Hematopoietic multipotent progenitor cell treated with erythropoietin and hydrocortisone succinate and interleukin-3 and kit ligand, for 6 days (in vitro differentiated cells): ENCODE measurements around the gene SLC2A14.
"Not testable (repeated sequence)": the region's sequence is repeated elsewhere in the genome, so short reads cannot be mapped to it uniquely, and the experiment has no call there.

Source experiments
- DNase-seq: peaks from one replicate; pipeline ENCODE4 v3.0.0-alpha.2; 2015

SLC2A14 gene

DNA sequence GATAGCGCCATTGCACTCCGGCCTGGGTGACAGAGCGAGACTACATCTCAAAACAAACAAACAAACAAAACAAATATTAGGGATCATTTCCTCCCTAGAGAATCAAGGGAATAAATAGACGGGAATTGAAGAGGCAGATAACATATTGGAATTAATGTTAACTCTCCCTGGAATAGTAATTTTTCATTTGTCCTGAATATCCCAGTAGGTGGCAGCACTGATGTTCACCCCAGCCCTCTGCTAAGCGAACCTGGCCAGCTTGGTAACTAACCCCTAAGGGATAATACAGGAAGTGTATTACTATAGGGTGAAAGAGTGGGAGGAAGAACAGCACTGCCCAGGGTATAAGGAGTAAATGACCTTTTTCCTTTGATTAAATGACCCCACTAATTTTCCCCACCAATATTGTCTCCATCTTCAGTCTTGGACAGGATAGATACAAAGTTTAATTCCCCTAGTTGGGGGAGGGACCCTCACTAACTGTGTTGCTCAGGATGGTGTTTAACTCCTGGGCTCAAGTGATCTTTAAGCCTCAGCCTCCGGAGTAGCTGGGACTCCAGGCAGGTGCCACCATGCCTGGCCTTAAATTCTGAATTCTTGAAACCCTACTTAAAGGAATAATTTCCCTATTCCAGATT, 40.5 kb downstream of the SLC2A14 start:
- DNase-seq: peak; percentile 84

DNA sequence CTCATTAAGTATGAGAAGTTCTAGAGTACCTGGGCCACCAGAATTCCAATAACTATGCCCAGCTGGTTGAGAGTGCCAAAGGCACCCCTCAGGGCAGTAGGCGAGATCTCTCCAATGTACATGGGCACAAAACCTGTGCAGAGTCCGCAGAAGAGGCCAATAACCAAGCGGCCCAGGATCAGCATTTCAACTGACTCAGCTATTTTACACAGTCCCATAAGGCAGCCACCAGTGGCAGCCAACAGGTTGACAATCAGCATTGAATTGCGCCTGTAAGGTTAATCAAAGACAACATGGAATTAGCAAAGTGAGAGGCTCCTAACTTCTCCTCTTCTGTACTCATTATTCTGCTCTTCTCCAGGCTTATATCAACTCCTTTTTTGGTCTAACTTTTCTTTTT, 43.0 kb downstream of the SLC2A14 start:
- DNase-seq: not testable (repeated sequence)

DNA sequence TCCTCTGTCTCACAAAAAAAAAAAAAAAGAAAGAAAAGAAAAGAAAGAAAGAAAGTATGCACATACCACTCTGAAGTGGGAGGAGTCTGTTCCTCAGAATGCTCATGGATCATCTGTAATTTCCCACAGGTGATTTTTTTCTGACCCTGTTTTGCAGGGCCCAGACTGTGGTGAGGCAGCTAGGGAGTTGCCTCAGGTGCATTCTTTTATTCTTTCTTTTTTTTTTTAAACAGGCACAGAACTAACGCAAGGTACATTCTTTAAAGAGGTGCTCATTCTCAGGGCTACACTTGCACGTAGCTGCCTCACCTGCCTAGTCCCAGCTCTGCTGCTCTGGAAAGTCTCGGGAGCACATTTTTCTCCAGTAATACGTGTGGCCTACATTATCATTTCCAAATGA, 47.0 kb downstream of the SLC2A14 start:
- not testable (repeated sequence) for DNase-seq

DNA sequence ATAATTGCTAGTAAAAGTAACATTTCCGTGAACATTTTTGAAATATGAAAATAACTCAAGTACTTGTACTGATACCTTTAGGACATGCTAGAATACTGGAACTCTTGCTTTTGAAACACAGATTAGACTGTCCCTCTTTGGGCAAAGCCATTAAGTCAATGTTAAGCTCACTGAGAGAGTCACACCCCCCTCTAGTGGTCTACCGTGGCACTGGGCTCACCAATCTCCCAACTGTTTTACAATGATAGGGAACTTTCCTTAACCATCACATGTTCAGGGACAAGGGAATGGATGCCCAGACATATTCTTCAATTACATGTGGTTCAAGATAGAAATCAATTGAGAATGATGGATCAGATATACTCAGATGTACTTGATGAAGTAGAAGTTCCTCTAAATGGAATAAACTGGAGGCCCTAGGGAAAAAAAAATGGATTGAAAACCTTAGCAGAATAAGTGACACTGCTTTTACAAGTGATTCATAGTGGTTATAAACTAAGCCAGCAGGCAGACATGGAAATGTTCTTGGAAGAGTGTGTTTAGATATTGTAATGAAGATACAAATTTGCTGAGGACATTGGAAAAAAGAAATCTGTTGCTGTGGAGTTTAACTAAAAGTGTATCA, 65.7 kb downstream of the SLC2A14 start:
- peak; percentile 91 for DNase-seq

DNA sequence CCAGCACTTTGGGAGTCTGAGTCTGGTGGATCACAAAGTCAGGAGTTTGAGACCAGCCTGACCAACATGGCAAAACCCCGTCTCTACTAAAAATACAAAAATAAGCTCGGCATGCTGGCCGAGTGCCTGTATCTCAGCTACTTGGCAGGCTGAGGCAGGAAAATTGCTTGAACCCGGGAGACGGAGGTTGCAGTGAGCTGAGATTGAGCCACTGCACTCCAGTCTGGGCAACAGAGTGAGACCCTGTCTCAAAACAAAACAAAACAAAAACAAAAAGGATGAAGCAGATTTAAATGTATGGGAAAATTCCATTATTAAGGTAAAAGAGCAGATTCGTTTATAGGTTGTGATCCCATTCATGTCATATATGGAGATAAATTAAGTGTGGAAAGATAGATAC, 66.4 kb downstream of the SLC2A14 start:
- not testable (repeated sequence) for DNase-seq

DNA sequence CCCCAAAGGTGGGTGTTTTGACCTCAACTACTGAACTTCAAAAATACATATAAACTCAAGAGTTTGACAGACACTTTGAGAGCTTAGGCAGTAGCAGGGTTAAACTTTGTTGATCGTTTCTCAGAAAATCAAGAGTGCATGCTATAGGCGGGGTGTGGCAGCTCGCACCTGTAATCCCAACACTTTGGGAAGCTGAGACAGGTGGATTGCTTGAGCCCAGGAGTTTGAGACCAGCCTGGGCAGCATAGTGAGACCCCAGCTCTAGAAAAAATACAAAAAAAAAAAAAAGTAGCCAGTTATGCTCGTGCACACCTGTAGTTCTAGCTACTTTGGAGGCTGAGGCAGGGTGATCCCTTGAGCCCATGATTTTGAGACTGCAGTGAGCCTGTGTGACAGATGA, 71.3 kb downstream of the SLC2A14 start:
- no peak for DNase-seq

DNA sequence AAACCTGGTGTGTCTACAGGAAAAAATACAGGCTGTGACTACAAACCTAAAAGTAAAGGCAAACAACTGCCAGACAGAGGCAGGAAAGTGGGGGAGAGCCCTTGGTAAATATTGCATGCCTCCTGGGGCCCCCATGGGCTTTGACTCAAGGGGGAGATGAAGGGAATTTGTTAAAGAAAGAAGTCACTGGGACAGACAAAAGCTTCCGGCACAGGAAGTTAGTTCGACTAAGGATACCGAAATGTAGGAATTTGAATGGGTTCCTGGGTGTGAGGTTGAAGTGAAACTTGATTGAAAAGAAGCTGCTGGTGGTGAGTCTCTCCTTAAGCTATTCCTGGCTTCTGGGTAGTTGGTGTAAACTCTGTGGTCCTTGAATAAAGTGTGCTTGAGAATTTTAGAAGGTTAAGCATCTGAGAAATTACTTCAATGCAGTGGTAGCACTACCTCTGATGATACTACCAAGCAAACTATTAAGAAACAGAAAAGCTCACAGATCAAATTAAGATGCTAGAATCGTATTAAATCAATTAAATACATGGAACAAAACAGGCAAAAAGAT, 73.9 kb downstream of the SLC2A14 start:
- not testable (repeated sequence) for DNase-seq

DNA sequence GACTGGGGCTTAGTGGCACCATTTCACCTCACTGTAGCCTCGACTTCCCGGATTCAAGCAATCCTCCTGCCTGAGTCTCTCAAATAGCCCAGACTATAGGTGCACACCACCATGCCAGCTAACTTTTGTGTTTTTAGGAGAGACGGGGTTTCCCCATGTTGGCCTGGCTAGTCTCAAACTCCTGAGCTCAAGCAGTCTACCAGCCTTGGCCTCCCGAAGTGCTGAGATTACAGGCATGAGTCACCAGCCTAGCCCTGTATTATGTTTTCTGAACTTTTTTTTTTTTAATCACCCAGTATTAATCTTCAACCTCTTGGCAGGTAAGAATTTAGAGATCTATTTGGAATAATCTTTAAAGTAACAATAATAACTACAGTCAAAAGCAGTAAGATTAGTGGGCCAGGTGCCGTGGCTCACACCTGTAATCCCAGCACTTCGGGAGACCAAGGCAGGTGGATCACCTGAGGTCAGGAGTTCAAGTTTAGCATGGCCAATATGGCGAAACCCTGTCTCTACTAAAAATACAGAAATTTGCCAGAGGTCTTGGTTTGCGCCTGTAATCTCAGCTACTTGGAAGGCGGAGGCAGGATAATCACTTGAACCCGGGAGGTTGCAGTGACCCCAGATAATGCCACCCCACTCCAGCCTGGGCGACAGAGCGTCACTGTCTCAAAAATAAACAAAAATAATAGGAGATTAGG, 74.9 kb downstream of the SLC2A14 start:
- DNase-seq: no peak

DNA sequence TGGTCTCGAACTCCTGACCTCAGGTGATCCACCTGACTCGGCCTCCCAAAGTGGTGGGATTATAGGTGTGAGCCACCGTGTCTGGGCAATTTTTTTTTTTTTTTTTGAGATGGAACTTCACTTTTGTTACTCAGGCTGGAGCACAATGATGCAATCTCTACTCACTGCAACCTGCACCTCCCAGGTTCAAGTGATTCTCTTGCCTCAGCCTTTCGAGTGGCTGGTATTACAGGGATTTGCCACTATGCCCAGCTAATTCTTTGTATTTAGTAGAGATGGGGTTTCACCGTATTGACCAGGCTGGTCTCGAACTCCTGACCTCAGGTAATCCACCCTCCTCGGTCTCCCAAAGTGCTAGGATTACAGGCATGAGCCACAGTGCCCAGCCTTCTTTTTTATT, 75.4 kb downstream of the SLC2A14 start:
- not testable (repeated sequence) for DNase-seq

DNA sequence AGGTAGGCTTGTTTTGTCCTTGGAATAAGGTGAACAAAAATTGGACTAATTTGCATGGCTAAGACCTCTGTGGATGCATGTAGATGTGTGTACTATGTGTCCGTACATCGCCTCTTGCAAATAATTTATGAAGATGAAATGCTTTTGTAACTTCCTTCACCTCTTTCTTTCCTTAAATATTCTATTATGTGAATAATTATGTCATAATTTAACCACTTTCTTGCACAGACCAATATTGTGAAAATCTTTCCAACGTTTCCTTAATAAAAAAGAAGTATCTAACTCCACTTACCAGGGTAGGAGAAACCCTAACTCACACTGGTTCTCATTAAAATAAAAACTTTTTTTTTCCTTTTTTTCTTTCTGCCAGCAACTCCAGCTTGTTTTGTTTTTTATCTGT, 79.5 kb downstream of the SLC2A14 start:
- no peak for DNase-seq

DNA sequence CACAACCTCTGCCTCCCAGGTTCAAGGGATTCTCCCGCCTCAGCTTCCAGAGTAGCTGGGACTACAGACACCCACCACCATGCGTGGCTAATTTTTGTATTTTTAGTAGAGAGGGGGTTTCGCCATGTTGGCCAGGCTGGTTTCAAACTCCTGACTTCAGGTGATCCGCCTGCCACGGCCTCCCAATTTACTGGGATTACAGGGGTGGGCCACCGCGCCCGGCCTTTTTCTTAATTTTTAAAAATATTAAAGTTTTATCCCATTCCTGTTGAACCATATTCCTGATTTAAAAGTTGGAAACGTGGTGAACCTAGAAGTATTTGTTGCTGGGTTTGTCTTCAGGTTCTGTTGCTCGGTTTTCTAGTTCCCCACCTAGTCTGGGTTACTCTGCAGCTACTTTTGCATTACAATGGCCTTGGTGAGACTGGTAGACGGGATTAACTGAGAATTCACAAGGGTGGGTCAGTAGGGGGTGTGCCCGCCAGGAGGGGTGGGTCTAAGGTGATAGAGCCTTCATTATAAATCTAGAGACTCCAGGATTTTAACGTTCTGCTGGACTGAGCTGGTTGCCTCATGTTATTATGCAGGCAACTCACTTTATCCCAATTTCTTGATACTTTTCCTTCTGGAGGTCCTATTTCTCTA, 83.7 kb downstream of the SLC2A14 start, which contains the start of gene NANOG:
Gene NANOG, plus strand, starts transcription at position 519 of the 645 bp plus-strand sequence. CDS start 213 bp downstream, outside the sequence.
- not testable (repeated sequence) for DNase-seq

DNA sequence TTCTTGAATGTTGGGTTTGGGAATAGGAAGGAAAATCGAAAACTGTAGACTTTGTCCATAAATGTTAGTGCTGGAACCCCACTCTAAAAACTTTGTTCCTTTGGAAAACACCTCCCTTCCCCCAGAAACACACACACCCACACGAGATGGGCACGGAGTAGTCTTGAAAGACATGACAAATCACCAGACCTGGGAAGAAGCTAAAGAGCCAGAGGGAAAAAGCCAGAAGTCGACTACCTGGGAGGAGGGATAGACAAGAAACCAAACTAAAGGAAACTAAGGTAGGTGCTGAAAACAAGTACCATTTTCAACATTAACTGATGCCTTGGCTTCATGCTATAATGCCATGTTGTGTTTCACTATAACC, 84.4 kb downstream of the SLC2A14 start:
- no peak for DNase-seq

DNA sequence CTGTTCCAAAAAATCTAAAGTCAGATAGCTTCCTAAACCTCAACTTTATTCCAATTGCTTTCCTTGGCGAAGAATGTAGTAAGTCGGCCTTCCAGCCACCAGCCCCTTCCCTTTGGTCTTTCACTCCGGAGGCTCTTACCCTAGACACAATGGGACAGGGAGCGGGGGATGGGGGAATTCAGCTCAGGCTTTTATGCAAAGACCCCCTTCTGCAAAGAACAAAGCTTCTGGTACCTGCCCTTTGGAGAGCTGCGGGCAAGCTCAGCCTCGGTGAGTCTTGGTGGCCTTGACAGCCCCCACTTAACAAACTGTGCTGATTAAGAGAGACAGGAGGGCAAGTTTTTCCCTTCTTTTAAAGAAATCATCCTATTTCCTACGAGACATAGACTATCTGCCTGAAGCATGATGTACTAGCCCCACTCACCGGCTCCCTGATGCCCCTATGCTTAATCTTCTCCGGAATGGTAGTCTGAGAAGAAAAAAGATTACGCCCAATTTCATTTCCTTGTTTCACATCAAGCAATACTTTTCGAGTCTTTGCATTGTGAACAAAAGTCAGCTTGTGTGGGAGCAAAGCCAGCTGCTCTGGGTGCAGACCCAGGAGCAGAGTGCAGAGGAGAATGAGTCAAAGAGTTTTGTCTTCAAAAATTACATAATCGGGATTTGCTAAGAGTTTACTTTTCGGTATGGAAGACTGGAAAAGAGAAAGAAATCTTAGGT, 85.0 kb downstream of the SLC2A14 start:
- no peak for DNase-seq

DNA sequence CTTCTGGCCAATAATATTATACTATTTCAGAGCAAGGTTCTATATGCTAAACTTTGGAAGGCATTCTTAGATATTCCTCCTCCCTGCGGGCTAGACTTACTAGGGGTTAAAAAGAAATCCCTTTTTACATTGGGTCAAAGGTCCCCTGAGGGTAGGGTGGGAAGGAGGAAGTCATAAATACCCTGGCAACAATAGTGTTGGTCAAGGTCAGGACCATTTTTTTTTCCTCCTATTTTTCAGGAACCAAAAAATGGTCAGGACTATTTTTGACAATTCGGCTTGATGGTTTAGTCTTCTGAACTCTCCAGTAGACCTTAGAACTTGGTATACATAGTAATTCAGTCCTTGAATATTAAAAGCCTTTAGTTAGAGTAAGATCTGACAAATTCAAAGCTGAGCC, 88.0 kb downstream of the SLC2A14 start:
- no peak for DNase-seq

DNA sequence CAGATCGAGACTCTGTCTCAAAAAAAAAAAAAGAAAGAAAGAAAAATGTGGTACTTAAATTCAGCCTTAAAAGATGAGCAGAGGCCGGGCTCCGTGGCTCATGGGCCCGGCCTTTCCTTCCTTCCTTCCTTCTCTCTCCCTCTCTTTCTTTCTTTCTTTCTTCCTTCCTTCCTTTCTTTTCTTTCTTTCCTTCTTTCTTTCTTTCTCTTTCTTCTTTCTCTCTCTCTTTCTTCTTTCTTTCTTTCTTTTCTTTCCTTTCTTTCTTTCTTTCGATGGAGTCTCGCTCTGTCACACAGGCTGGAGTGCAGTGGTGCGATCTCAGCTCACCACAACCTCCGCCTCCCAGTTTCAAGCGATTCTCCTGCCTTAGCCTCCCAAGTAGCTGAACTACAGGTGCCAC, 89.3 kb downstream of the SLC2A14 start:
- DNase-seq: not testable (repeated sequence)

DNA sequence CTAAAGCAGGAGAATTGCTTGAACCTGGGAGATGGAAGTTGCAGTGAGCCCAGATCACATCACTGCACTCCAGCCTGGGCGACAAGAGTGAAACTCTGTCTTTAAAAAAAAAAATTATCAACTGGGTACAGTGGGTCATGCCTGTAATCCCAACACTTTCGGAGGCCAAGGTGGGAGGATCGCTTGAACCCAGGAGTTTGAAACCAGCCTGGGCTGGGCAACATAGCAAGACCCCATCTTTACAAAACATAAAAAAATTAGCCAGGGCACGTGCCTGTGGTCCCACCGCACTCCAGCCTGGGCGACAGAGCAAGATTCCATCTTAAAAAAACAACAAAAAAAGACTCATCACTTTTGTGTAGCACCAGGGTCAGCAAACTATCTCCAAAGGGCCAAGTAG, 90.7 kb downstream of the SLC2A14 start:
- DNase-seq: no peak

DNA sequence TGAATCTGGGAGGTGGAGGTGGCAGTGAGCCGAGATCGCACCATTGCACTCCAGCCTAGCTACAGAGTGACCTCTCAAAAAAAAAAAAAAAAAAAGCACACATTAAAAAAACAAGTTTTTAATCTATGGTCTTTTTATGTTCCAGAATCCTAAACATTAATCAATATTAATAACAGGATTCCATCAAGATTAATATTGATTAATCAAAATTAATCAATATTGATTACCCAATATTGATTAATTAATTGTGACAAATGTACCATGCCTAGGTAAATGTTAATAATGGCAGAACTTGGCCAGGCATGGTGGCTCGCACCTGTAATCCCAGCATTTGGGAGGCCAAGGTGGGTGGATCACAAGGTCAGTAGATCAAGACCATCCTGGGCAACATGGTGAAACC, 91.4 kb downstream of the SLC2A14 start:
- DNase-seq: no peak

DNA sequence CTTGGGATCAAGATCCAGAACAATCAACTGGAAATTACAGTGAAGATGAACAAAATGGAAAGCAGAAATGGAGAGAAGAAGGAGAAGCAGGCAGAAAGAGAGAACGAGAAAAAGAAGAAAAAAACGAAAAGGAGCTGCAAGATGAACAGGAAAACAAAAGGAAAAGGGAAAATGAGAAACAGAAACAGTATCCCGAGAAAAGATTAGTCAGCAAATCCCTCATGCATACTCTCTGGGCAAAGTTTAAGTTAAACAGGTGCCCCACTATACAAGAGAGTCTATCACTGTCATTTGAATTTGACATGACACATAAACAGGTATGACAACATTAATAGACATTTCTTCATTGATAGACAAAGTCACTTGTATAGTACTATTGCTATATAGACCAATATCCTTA, 102.7 kb downstream of the SLC2A14 start:
- DNase-seq: no peak
